Ammon's horn (tissue), 1 donor: ENCODE data around the gene DAPK2.

ENCODE experiments used
- DNase-seq: peaks from one replicate; pipeline ENCODE4 v3.0.0-alpha.2; 2016; ENCODE audit warnings: low spot score

The DAPK2 gene

GRCh38 chr15:63996794-63997357, 49.4 kb downstream of the DAPK2 start:
- DNase-seq: no peak

GRCh38 chr15:63995789-63996188, 50.5 kb downstream of the DAPK2 start:
- DNase-seq: no peak

- no peak for DNase-seq
Measured at GRCh38 chr15:63994073-63994600, 52.1 kb downstream of the DAPK2 start.

- DNase-seq: no peak
Measured at GRCh38 chr15:63992300-63992699, 54.0 kb downstream of the DAPK2 start.

- DNase-seq: no peak
Measured at GRCh38 chr15:63991706-63992105, 54.6 kb downstream of the DAPK2 start.

GRCh38 chr15:63990454-63990853, 55.8 kb downstream of the DAPK2 start:
- DNase-seq: no peak

GRCh38 chr15:63987796-63988378, 58.4 kb downstream of the DAPK2 start:
- no peak for DNase-seq

GRCh38 chr15:63986751-63987341, 59.4 kb downstream of the DAPK2 start:
- no peak for DNase-seq

- DNase-seq: no peak
Measured at GRCh38 chr15:63986185-63986680, 60.1 kb downstream of the DAPK2 start.

GRCh38 chr15:63985221-63986184, 60.8 kb downstream of the DAPK2 start:
- peak; percentile 16 for DNase-seq

- DNase-seq: no peak
Measured at GRCh38 chr15:63984331-63984730, 62.0 kb downstream of the DAPK2 start.

- no peak for DNase-seq
Measured at GRCh38 chr15:63983061-63983711, 63.1 kb downstream of the DAPK2 start.

- DNase-seq: no peak
Measured at GRCh38 chr15:63982381-63982854, 63.9 kb downstream of the DAPK2 start.

- DNase-seq: no peak
Measured at GRCh38 chr15:63981596-63982320, 64.5 kb downstream of the DAPK2 start.

- DNase-seq: peak; percentile 0
Measured at GRCh38 chr15:63979262-63979793, 67.0 kb downstream of the DAPK2 start.

- DNase-seq: no peak
Measured at GRCh38 chr15:63978511-63979261, 67.6 kb downstream of the DAPK2 start.

- DNase-seq: no peak
Measured at GRCh38 chr15:63977119-63977518, 69.2 kb downstream of the DAPK2 start.

- no peak for DNase-seq
Measured at GRCh38 chr15:63974021-63974420, 72.3 kb downstream of the DAPK2 start.

GRCh38 chr15:63973212-63974009, 72.9 kb downstream of the DAPK2 start:
- DNase-seq: no peak
